Measurements from ENCODE around the gene MUC5B. TPM values are rescaled to one million over a fixed set of nuclear protein-coding genes. Genes with fewer than 3 reads are reported as not detected.
"Not testable (repeated sequence)": the region's sequence is repeated elsewhere in the genome, so short reads cannot be mapped to it uniquely, and the experiment has no call there.

Gene MUC5B
- total RNA-seq, 1 donor from 2014 or later: not detected

- no peak for DNase-seq
Observed at GRCh38 chr11:1233351-1234053, 10.6 kb downstream of the MUC5B start.

- no peak for DNase-seq
Observed at GRCh38 chr11:1234054-1234720, 11.3 kb downstream of the MUC5B start.

GRCh38 chr11:1234771-1235305 lies 12.0 kb downstream of the MUC5B start:
- no peak for DNase-seq

- no peak for DNase-seq
Observed at GRCh38 chr11:1235306-1235900, 12.5 kb downstream of the MUC5B start.

GRCh38 chr11:1235901-1236315 lies 13.0 kb downstream of the MUC5B start:
- no peak for DNase-seq

GRCh38 chr11:1236316-1237127 lies 13.7 kb downstream of the MUC5B start:
- DNase-seq: no peak

GRCh38 chr11:1237128-1237580 lies 14.3 kb downstream of the MUC5B start:
- DNase-seq: no peak

- no peak for DNase-seq
Observed at GRCh38 chr11:1237851-1238250, 15.0 kb downstream of the MUC5B start.

- no peak for DNase-seq
Observed at GRCh38 chr11:1238767-1239595, 16.1 kb downstream of the MUC5B start.

GRCh38 chr11:1239596-1240205 lies 16.8 kb downstream of the MUC5B start:
- no peak for DNase-seq

GRCh38 chr11:1240771-1241170 lies 17.9 kb downstream of the MUC5B start:
- DNase-seq: no peak

- no peak for DNase-seq
Observed at GRCh38 chr11:1241706-1242105, 18.8 kb downstream of the MUC5B start.

GRCh38 chr11:1242289-1242688 lies 19.4 kb downstream of the MUC5B start:
- DNase-seq: no peak

- not testable (repeated sequence) for DNase-seq
Observed at GRCh38 chr11:1242751-1243150, 19.9 kb downstream of the MUC5B start.

- DNase-seq: not testable (repeated sequence)
Observed at GRCh38 chr11:1243521-1243920, 20.7 kb downstream of the MUC5B start.

- not testable (repeated sequence) for DNase-seq
Observed at GRCh38 chr11:1244557-1244956, 21.7 kb downstream of the MUC5B start.

- not testable (repeated sequence) for DNase-seq
Observed at GRCh38 chr11:1245717-1246116, 22.9 kb downstream of the MUC5B start.

- DNase-seq: not testable (repeated sequence)
Observed at GRCh38 chr11:1246301-1246700, 23.4 kb downstream of the MUC5B start.

GRCh38 chr11:1247026-1247425 lies 24.2 kb downstream of the MUC5B start:
- not testable (repeated sequence) for DNase-seq

GRCh38 chr11:1248951-1249350 lies 26.1 kb downstream of the MUC5B start:
- DNase-seq: not testable (repeated sequence)

GRCh38 chr11:1250411-1250810 lies 27.5 kb downstream of the MUC5B start:
- not testable (repeated sequence) for DNase-seq
